ENCODE measurements around the gene UNC5B.

The UNC5B gene

GRCh38 chr10:71223347-71224058 lies 11.1 kb downstream of the UNC5B start:
- DNase-seq: no peak

GRCh38 chr10:71225291-71226058 lies 13.1 kb downstream of the UNC5B start:
- no peak for DNase-seq

GRCh38 chr10:71228875-71229675 lies 16.7 kb downstream of the UNC5B start:
- no peak for DNase-seq

- no peak for DNase-seq
Measured at GRCh38 chr10:71229726-71230655, 17.6 kb downstream of the UNC5B start.

- no peak for DNase-seq
Measured at GRCh38 chr10:71230656-71231025, 18.3 kb downstream of the UNC5B start.

- no peak for DNase-seq
Measured at GRCh38 chr10:71231206-71231605, 18.8 kb downstream of the UNC5B start.

- DNase-seq: no peak
Measured at GRCh38 chr10:71232089-71232998, 20.0 kb downstream of the UNC5B start.

GRCh38 chr10:71233482-71233892 lies 21.1 kb downstream of the UNC5B start:
- DNase-seq: no peak

GRCh38 chr10:71234004-71234894 lies 21.9 kb downstream of the UNC5B start:
- no peak for DNase-seq

GRCh38 chr10:71234970-71235685 lies 22.8 kb downstream of the UNC5B start:
- no peak for DNase-seq

GRCh38 chr10:71235808-71236207 lies 23.4 kb downstream of the UNC5B start:
- DNase-seq: no peak

- DNase-seq: no peak
Measured at GRCh38 chr10:71236286-71236685, 23.9 kb downstream of the UNC5B start.

- DNase-seq: no peak
Measured at GRCh38 chr10:71236822-71237682, 24.7 kb downstream of the UNC5B start.

- DNase-seq: no peak
Measured at GRCh38 chr10:71237843-71238623, 25.7 kb downstream of the UNC5B start.

GRCh38 chr10:71238626-71239025 lies 26.3 kb downstream of the UNC5B start:
- no peak for DNase-seq

- no peak for DNase-seq
Measured at GRCh38 chr10:71239131-71239915, 27.0 kb downstream of the UNC5B start.
